HCT116 (cell line): Measurements from ENCODE around the gene LRRC3B. TPM values are rescaled to one million over a fixed set of nuclear protein-coding genes. Genes with fewer than 3 reads are reported as not detected.

Experiments
- ATAC-seq: fragments of 200-7000 bp; cut with Tn5 transposase; 2 replicates; pipeline ENCODE4 v1.9.1; 2020; ENCODE audit warnings: mild to moderate bottlenecking, moderate library complexity
- BruUV-seq: library from RNA; stranded (reverse); fragments of 400-500 nt; replicated peaks from 2 replicates; lab custom pipeline; 2021; lab: Mats Ljungman, UMichigan
- CTCF ChIA-PET: fragments of 300-600 bp; sonication (Branson Sonifier 250); formaldehyde crosslinking; loops from one replicate; lab custom pipeline; 2021; ENCODE audit warnings: antibody characterized with exemption; lab: Charles Lee
- POLR2A ChIA-PET: fragments of 300-600, 350-600 bp; sonication (Branson Sonifier 250); formaldehyde crosslinking; loops from one replicate; lab custom pipeline; 2021; ENCODE audit warnings: antibody characterized with exemption; lab: Charles Lee
- RAD21 ChIA-PET, 2 experiments: fragments of 300-600 bp; sonication (Branson Sonifier 250); formaldehyde crosslinking; loops; one replicate each; lab custom pipeline; 2023; ENCODE audit warnings: low total read pairs in 2 of 2; ENCODE audit not compliant: uncharacterized antibody in 2 of 2, unreplicated experiment in 2 of 2, low non-redundant PET in 1 of 2; lab: Charles Lee
- DNase-seq: peaks from one replicate; pipeline ENCODE4 v3.0.0-alpha.2; 2010; ENCODE audit warnings: low read depth, low spot score
- H2AFZ ChIP-seq: fragments of 200-600 bp; shearing (Covaris generic), sonication (generic); 2 replicates; pipeline ENCODE4 v1.6.1; 2017; ENCODE audit warnings: low read depth, mixed run types, mixed read lengths, antibody characterized with exemption, low read length; ENCODE audit not compliant: poor library complexity, severe bottlenecking
- H3K27ac ChIP-seq: 2 replicates; pipeline ENCODE4 v1.5.1; 2012; ENCODE audit warnings: low read depth, low read length
- H3K27me3 ChIP-seq: fragments of 200-600 bp; sonication (generic); 2 replicates; pipeline ENCODE4 v1.6.1; 2016; ENCODE audit warnings: mixed run types, low read length, mixed read lengths; ENCODE audit not compliant: insufficient read depth
- H3K36me3 ChIP-seq, 2 experiments: fragments of 200-500 bp in 1 of 2; fragments of 200-600 bp in 1 of 2; sonication (Bioruptor generic) in 1 of 2; sonication (generic) in 1 of 2; 2 replicates each; pipeline versions ENCODE4 v1.5.1 to v1.6.1; 2014 to 2016; ENCODE audit warnings: low read length in 2 of 2, inconsistent platforms in 1 of 2, mixed read lengths in 1 of 2, mixed run types in 1 of 2; ENCODE audit not compliant: insufficient read depth in 2 of 2, control insufficient read depth in 1 of 2
- H3K4me1 ChIP-seq, 2 experiments: fragments of 200-600 bp in 1 of 2; sonication (generic) in 1 of 2; 2 replicates each; pipeline versions ENCODE4 v1.5.1 to v1.6.1; 2012 to 2017; ENCODE audit warnings: low read length in 2 of 2, inconsistent platforms in 1 of 2, mild to moderate bottlenecking in 1 of 2, mixed read lengths in 1 of 2, mixed run types in 1 of 2, moderate library complexity in 1 of 2; ENCODE audit not compliant: insufficient read depth in 2 of 2, control insufficient read depth in 1 of 2
- H3K4me2 ChIP-seq: fragments of 200-600 bp; sonication (generic); 2 replicates; pipeline ENCODE4 v1.6.1; 2017; ENCODE audit warnings: mixed run types, low read length, mixed read lengths
- H3K4me3 ChIP-seq, 2 experiments: fragments of 200-600 bp in 1 of 2; sonication (generic) in 1 of 2; replicated peaks in 1 of 2; 2 replicates each; pipeline ENCODE4 v1.5.1; 2011 to 2016; ENCODE audit warnings: low read length in 2 of 2, control low read depth in 1 of 2, low read depth in 1 of 2, mild to moderate bottlenecking in 1 of 2, mixed read lengths in 1 of 2, mixed run types in 1 of 2
- H3K79me2 ChIP-seq: fragments of 200-600 bp; sonication (generic); 2 replicates; pipeline ENCODE4 v1.6.1; 2017; ENCODE audit warnings: mild to moderate bottlenecking, mixed run types, low read length, moderate library complexity, mixed read lengths; ENCODE audit not compliant: insufficient read depth
- H3K9ac ChIP-seq: fragments of 200-600 bp; sonication (generic); 2 replicates; pipeline ENCODE4 v1.6.1; 2016; ENCODE audit warnings: low read length, mixed read lengths
- H3K9me2 ChIP-seq: fragments of 200-600 bp; sonication (generic), shearing (Covaris generic); 2 replicates; pipeline ENCODE4 v1.6.1; 2017; ENCODE audit warnings: mixed run types, mild to moderate bottlenecking, moderate library complexity; ENCODE audit not compliant: insufficient read depth
- H3K9me3 ChIP-seq, 2 experiments: fragments of 200-500 bp in 1 of 2; fragments of 200-600 bp in 1 of 2; sonication (Bioruptor generic) in 1 of 2; sonication (generic) in 1 of 2; 2 replicates each; pipeline ENCODE4 v1.6.1; 2014 to 2017; ENCODE audit warnings: low read length in 2 of 2, mixed read lengths in 2 of 2, inconsistent platforms in 1 of 2, low read depth in 1 of 2, mild to moderate bottlenecking in 1 of 2, mixed run types in 1 of 2, moderate library complexity in 1 of 2; ENCODE audit not compliant: control insufficient read depth in 1 of 2, insufficient read depth in 1 of 2
- H4K20me1 ChIP-seq: fragments of 200-600 bp; sonication (generic), shearing (Covaris generic); 2 replicates; pipeline ENCODE4 v1.6.1; 2017; ENCODE audit warnings: mixed run types, mild to moderate bottlenecking, moderate library complexity; ENCODE audit not compliant: insufficient read depth
- ELF1 ChIP-seq: IDR thresholded peaks from 2 replicates; pipeline ENCODE4 v1.6.1; 2012; ENCODE audit warnings: low read depth, borderline replicate concordance
- EZH2phosphoT487 ChIP-seq: fragments of 200-600 bp; IDR thresholded peaks from 2 replicates; pipeline ENCODE4 v1.6.1; 2018; ENCODE audit warnings: antibody characterized with exemption, borderline replicate concordance
- RAD21 ChIP-seq: IDR thresholded peaks from 2 replicates; pipeline ENCODE4 v1.6.1; 2012; ENCODE audit warnings: low read depth, mild to moderate bottlenecking
- SP1 ChIP-seq: IDR thresholded peaks from 2 replicates; pipeline ENCODE4 v1.6.1; 2012; ENCODE audit warnings: low read depth
- SRF ChIP-seq: IDR thresholded peaks from 2 replicates; pipeline ENCODE4 v1.6.1; 2012; ENCODE audit warnings: low read depth
- intact Hi-C: fragments of 100-400 bp; cut with micrococcal nuclease; formaldehyde crosslinking; loops from 2 replicates; pipeline ENCODE4 v1.10.0; 2022
- total RNA-seq: library from RNA; stranded (reverse); gene quantifications from one replicate; pipeline ENCODE4 v1.2.1, GENCODE V29; 2021; ENCODE audit not compliant: unreplicated experiment
- TF ChIP-seq, protein P1 (sequence below), 3 experiments: fragments of 200-600 bp in 1 of 3; sonication (generic) in 1 of 3; IDR thresholded peaks in 2 of 3; conservative IDR thresholded peaks in 1 of 3; 2 replicates each; pipeline ENCODE4 v1.5.1; 2012 to 2017; ENCODE audit warnings: low read depth in 2 of 3, low read length in 2 of 3, antibody characterized with exemption in 1 of 3, borderline replicate concordance in 1 of 3, control low read depth in 1 of 3, mild to moderate bottlenecking in 1 of 3, mixed read lengths in 1 of 3, mixed run types in 1 of 3, moderate library complexity in 1 of 3; ENCODE audit not compliant: insufficient read depth in 1 of 3
- TF ChIP-seq, protein P2 (sequence below): IDR thresholded peaks from 2 replicates; pipeline ENCODE4 v1.6.1; 2011; ENCODE audit warnings: mild to moderate bottlenecking, low read length, moderate library complexity; ENCODE audit not compliant: insufficient replicate concordance; ENCODE audit errors: extremely low read depth

The LRRC3B gene
- total RNA-seq, 1 experiment from 2014 or later, result not detected

DNA sequence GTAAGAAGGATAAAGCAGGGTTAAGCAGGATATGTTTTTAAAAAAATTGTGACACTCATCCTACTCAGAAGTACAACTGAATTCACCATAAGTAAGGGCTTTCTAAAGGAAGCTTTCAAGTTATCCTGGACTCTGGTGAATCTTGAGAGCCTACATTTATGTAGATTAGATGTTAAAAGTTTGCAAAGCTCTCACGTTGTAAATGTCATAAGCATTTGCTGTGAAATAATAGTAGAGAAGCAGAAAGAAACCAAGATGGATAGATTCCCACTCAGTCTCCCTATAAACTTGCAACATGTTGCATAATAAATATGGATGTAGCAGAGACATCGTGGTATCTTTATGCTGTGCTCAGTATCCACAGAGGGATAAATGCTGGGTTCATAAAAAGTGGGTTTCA is 77.0 kb downstream of the LRRC3B start:
- ChIA-PET RAD21 (no interaction called here), CTCF (no interaction called here), POLR2A (no interaction called here)
- Histone ChIP-seq H2AFZ (no peak overlapping the region), H3K27me3 (no peaks in the 10 kb centered on the region), H3K4me2 (no peak overlapping the region), H3K4me3 (no peak overlapping the region), H3K4me1 (no peaks in the 10 kb centered on the region), H3K36me3 (no peaks in the 10 kb centered on the region), H3K9me2 (no peaks in the 10 kb centered on the region), H4K20me1 (no peaks in the 10 kb centered on the region), H3K9ac (no peak overlapping the region), H3K27ac (no peak overlapping the region), H3K79me2 (no peaks in the 10 kb centered on the region), H3K9me3 (peaks cover 0 to 7% of the 10 kb centered on the region in 2 experiments; a peak in 1 of 4 replicates)
- intact Hi-C loops, result no loop called here
- ATAC-seq, result no peak
- no peak for DNase-seq
- TF ChIP-seq, protein P1, sequence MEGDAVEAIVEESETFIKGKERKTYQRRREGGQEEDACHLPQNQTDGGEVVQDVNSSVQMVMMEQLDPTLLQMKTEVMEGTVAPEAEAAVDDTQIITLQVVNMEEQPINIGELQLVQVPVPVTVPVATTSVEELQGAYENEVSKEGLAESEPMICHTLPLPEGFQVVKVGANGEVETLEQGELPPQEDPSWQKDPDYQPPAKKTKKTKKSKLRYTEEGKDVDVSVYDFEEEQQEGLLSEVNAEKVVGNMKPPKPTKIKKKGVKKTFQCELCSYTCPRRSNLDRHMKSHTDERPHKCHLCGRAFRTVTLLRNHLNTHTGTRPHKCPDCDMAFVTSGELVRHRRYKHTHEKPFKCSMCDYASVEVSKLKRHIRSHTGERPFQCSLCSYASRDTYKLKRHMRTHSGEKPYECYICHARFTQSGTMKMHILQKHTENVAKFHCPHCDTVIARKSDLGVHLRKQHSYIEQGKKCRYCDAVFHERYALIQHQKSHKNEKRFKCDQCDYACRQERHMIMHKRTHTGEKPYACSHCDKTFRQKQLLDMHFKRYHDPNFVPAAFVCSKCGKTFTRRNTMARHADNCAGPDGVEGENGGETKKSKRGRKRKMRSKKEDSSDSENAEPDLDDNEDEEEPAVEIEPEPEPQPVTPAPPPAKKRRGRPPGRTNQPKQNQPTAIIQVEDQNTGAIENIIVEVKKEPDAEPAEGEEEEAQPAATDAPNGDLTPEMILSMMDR (IDR thresholded peaks at IDR 0.05 in 2 of 3, conservative IDR thresholded peaks at IDR 0.05 in 1 of 3; ENCODE audit: borderline replicate concordance in 1 of 3, insufficient read depth in 1 of 3, low read depth in 2 of 3, low read length in 2 of 3), result no peak
- TF ChIP-seq, protein P2, sequence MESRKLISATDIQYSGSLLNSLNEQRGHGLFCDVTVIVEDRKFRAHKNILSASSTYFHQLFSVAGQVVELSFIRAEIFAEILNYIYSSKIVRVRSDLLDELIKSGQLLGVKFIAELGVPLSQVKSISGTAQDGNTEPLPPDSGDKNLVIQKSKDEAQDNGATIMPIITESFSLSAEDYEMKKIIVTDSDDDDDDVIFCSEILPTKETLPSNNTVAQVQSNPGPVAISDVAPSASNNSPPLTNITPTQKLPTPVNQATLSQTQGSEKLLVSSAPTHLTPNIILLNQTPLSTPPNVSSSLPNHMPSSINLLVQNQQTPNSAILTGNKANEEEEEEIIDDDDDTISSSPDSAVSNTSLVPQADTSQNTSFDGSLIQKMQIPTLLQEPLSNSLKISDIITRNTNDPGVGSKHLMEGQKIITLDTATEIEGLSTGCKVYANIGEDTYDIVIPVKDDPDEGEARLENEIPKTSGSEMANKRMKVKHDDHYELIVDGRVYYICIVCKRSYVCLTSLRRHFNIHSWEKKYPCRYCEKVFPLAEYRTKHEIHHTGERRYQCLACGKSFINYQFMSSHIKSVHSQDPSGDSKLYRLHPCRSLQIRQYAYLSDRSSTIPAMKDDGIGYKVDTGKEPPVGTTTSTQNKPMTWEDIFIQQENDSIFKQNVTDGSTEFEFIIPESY, result no peak
- no peak for TF ChIP-seq SP1
- no peak for TF ChIP-seq EZH2phosphoT487
- TF ChIP-seq RAD21, result no peak
- no peak for TF ChIP-seq SRF
- no peak for TF ChIP-seq ELF1
- no TSS peak for BruUV-seq
